ENCODE results near the gene GSK3B. TPM values are rescaled to one million over a fixed set of nuclear protein-coding genes. Genes with fewer than 3 reads are reported as not detected.
"Not testable (repeated sequence)": the region's sequence is repeated elsewhere in the genome, so short reads cannot be mapped to it uniquely, and the experiment has no call there.

Gene GSK3B
- total RNA-seq, 1 experiment from 2014 or later, result 56.2 TPM

GRCh38 chr3:120053647-120054046 is 40.6 kb downstream of the GSK3B start:
- DNase-seq (ENCODE audit: low read depth), result not testable (repeated sequence)

- no peak for DNase-seq (ENCODE audit: low read depth)
These were observed 41.6 kb downstream of the GSK3B start for GRCh38 chr3:120052677-120053076.

- no peak for DNase-seq (ENCODE audit: low read depth)
These were observed 42.0 kb downstream of the GSK3B start for GRCh38 chr3:120052225-120052624.

GRCh38 chr3:120051570-120051969 is 42.7 kb downstream of the GSK3B start:
- DNase-seq (ENCODE audit: low read depth), result not testable (repeated sequence)

GRCh38 chr3:120049881-120050539 is 44.2 kb downstream of the GSK3B start:
- DNase-seq (ENCODE audit: low read depth), result no peak

- no peak for DNase-seq (ENCODE audit: low read depth)
These were observed 45.2 kb downstream of the GSK3B start for GRCh38 chr3:120049072-120049471.

GRCh38 chr3:120048355-120049041 is 45.7 kb downstream of the GSK3B start:
- no peak for DNase-seq (ENCODE audit: low read depth)

GRCh38 chr3:120047686-120048085 is 46.6 kb downstream of the GSK3B start:
- no peak for DNase-seq (ENCODE audit: low read depth)

GRCh38 chr3:120040813-120041377 is 53.4 kb downstream of the GSK3B start:
- DNase-seq (ENCODE audit: low read depth), result no peak

- DNase-seq (ENCODE audit: low read depth), result no peak
These were observed 54.3 kb downstream of the GSK3B start for GRCh38 chr3:120039642-120040610.

- DNase-seq (ENCODE audit: low read depth), result no peak
These were observed 60.7 kb downstream of the GSK3B start for GRCh38 chr3:120033596-120033995.

GRCh38 chr3:120031561-120031960 is 62.7 kb downstream of the GSK3B start:
- no peak for DNase-seq (ENCODE audit: low read depth)

- no peak for DNase-seq (ENCODE audit: low read depth)
These were observed 64.5 kb downstream of the GSK3B start for GRCh38 chr3:120029749-120030148.

- no peak for DNase-seq (ENCODE audit: low read depth)
These were observed 65.8 kb downstream of the GSK3B start for GRCh38 chr3:120028271-120029047.

- DNase-seq (ENCODE audit: low read depth), result no peak
These were observed 67.0 kb downstream of the GSK3B start for GRCh38 chr3:120027226-120027625.

- no peak for DNase-seq (ENCODE audit: low read depth)
These were observed 68.7 kb downstream of the GSK3B start for GRCh38 chr3:120025520-120025919.

- no peak for DNase-seq (ENCODE audit: low read depth)
These were observed 70.1 kb downstream of the GSK3B start for GRCh38 chr3:120024103-120024502.

- peak; percentile 25 for DNase-seq (ENCODE audit: low read depth)
These were observed 71.5 kb downstream of the GSK3B start for GRCh38 chr3:120022729-120023128.

GRCh38 chr3:120021523-120021922 is 72.7 kb downstream of the GSK3B start:
- no peak for DNase-seq (ENCODE audit: low read depth)

GRCh38 chr3:120018299-120018698 is 75.9 kb downstream of the GSK3B start:
- no peak for DNase-seq (ENCODE audit: low read depth)

- DNase-seq (ENCODE audit: low read depth), result no peak
These were observed 76.6 kb downstream of the GSK3B start for GRCh38 chr3:120017692-120018091.
